Activated CD4-positive, alpha-beta T cell treated with anti-CD3 and anti-CD28 coated beads, Interleukin-2, amount 50 U/mL, for 1 hour (primary cell): ENCODE measurements around the gene PTPRM.

ENCODE experiments used
- DNase-seq: peaks from one replicate; pipeline ENCODE4 v3.0.0-alpha.2; 2020

PTPRM gene

GRCh38 chr18:7568426-7568825, 1.3 kb downstream of the PTPRM start:
- no peak for DNase-seq

GRCh38 chr18:7571626-7572025, 4.5 kb downstream of the PTPRM start:
- DNase-seq = no peak

GRCh38 chr18:7572822-7573221, 5.7 kb downstream of the PTPRM start:
- DNase-seq = no peak

- no peak for DNase-seq
Measured at GRCh38 chr18:7575465-7576028, 8.4 kb downstream of the PTPRM start.

GRCh38 chr18:7576077-7576476, 9.0 kb downstream of the PTPRM start:
- no peak for DNase-seq

- DNase-seq = no peak
Measured at GRCh38 chr18:7576685-7577084, 9.6 kb downstream of the PTPRM start.

GRCh38 chr18:7577706-7578105, 10.6 kb downstream of the PTPRM start:
- no peak for DNase-seq

GRCh38 chr18:7579176-7579917, 12.2 kb downstream of the PTPRM start:
- DNase-seq = no peak

- DNase-seq = no peak
Measured at GRCh38 chr18:7579918-7580542, 12.9 kb downstream of the PTPRM start.

GRCh38 chr18:7584646-7585275, 17.6 kb downstream of the PTPRM start:
- no peak for DNase-seq

GRCh38 chr18:7585276-7585670, 18.2 kb downstream of the PTPRM start:
- no peak for DNase-seq

GRCh38 chr18:7586379-7586778, 19.3 kb downstream of the PTPRM start:
- no peak for DNase-seq

GRCh38 chr18:7590826-7591560, 23.9 kb downstream of the PTPRM start:
- no peak for DNase-seq

GRCh38 chr18:7592305-7593071, 25.4 kb downstream of the PTPRM start:
- no peak for DNase-seq

- DNase-seq = no peak
Measured at GRCh38 chr18:7593218-7593819, 26.2 kb downstream of the PTPRM start.

GRCh38 chr18:7596147-7596546, 29.0 kb downstream of the PTPRM start:
- DNase-seq = no peak

GRCh38 chr18:7597500-7597899, 30.4 kb downstream of the PTPRM start:
- DNase-seq = no peak

- no peak for DNase-seq
Measured at GRCh38 chr18:7598167-7599047, 31.3 kb downstream of the PTPRM start.

GRCh38 chr18:7600036-7600435, 32.9 kb downstream of the PTPRM start:
- DNase-seq = no peak

GRCh38 chr18:7600528-7601245, 33.6 kb downstream of the PTPRM start:
- no peak for DNase-seq
